Smooth muscle cell (in vitro differentiated cells): ENCODE measurements around the gene RAB11FIP5. TPM values are rescaled to one million over a fixed set of nuclear protein-coding genes. Genes with fewer than 3 reads are reported as not detected.

Experiments
- DNase-seq: peaks from one replicate; lab custom pipeline; 2025; ENCODE audit not compliant: unreplicated experiment; lab: John Stamatoyannopoulos, UW
- H2AFZ ChIP-seq: fragments of 200-600 bp; sonication (generic); 2 replicates; pipeline ENCODE4 v1.6.0; 2016; ENCODE audit warnings: antibody characterized with exemption, low read depth, mild to moderate bottlenecking
- H3F3A ChIP-seq: fragments of 200-600 bp; sonication (generic); 2 replicates; pipeline ENCODE4 v1.6.0; 2017; ENCODE audit warnings: antibody characterized with exemption, low read depth
- H3K27ac ChIP-seq: fragments of 200-600 bp; sonication (generic); 2 replicates; pipeline ENCODE4 v1.5.1; 2016; ENCODE audit warnings: low read depth, mild to moderate bottlenecking
- H3K27me3 ChIP-seq: fragments of 200-600 bp; sonication (generic); 2 replicates; pipeline ENCODE4 v1.6.1; 2016; ENCODE audit warnings: low read depth, mild to moderate bottlenecking
- H3K36me3 ChIP-seq: fragments of 200-600 bp; sonication (generic); 2 replicates; pipeline ENCODE4 v1.5.1; 2016; ENCODE audit warnings: low read depth
- H3K4me1 ChIP-seq: fragments of 200-600 bp; sonication (generic); 2 replicates; pipeline ENCODE4 v1.5.1; 2016; ENCODE audit warnings: low read depth
- H3K4me2 ChIP-seq: fragments of 200-600 bp; sonication (generic); 2 replicates; pipeline ENCODE4 v1.6.0; 2016; ENCODE audit warnings: mild to moderate bottlenecking
- H3K4me3 ChIP-seq: fragments of 200-600 bp; sonication (generic); 2 replicates; pipeline ENCODE4 v1.5.1; 2016; ENCODE audit warnings: mild to moderate bottlenecking
- H3K79me2 ChIP-seq: fragments of 200-600 bp; sonication (generic); 2 replicates; pipeline ENCODE4 v1.6.0; 2016; ENCODE audit warnings: low read depth, mild to moderate bottlenecking
- H3K9ac ChIP-seq: fragments of 200-600 bp; sonication (generic); 2 replicates; pipeline ENCODE4 v1.6.0; 2016; ENCODE audit warnings: low read depth
- H3K9me3 ChIP-seq: fragments of 200-600 bp; sonication (generic); replicated peaks from 2 replicates; pipeline ENCODE4 v1.5.1; 2016; ENCODE audit warnings: low read depth
- H4K20me1 ChIP-seq: fragments of 200-600 bp; sonication (generic); 2 replicates; pipeline ENCODE4 v1.6.0; 2016; ENCODE audit warnings: low read depth
- CTCF ChIP-seq: fragments of 200-600 bp; sonication (generic); IDR thresholded peaks from 2 replicates; pipeline ENCODE4 v1.5.1; 2017; ENCODE audit warnings: borderline replicate concordance, mild to moderate bottlenecking, antibody characterized with exemption; ENCODE audit not compliant: insufficient read depth, poor library complexity, severe bottlenecking
- WGBS: methylation state at CpG from one replicate; pipeline ENCODE4 v1.1.7; 2016; ENCODE audit warnings: low lambda C conversion rate; 5-methylcytosine and 5-hydroxymethylcytosine counted together
- polyA plus RNA-seq: library from polyadenylated mRNA; unstranded; fragments of >200 nt; fragmentation: Nextera tagmentation; extraction: Ambion mirVana; gene quantifications from 2 replicates; pipeline ENCODE4 v1.2.1, GENCODE V29; 2016
- total RNA-seq: library from RNA; depleted of rRNA; stranded (reverse); fragments of >200 nt; gene quantifications from 2 replicates; pipeline ENCODE4 v1.2.3, GENCODE V29; 2014

Gene RAB11FIP5
- total and polyA plus RNA-seq, 2 experiments from 2014 or later = 23.3 to 31.3 TPM

DNA sequence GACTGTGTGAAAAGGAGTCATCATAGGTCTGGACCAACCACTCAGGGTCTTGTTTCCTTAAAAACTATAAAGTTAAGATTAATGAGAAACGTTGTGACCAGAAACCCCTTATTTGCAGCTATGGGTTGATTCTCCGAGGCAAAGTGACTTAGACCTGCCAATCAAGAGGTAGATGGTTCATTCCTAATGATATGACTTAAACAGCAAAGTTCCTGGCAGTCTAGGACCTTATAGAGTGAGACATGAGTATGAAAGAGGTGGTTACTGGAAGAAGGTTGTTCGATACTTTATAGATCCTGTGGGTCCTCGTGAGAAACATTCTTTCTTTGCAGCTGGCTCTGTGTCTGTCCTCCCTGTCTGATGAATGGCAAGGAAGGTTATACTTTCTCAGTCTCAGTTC lies 49.3 kb downstream of the RAB11FIP5 start:
- Histone ChIP-seq H3K27ac (peak overlapping the region; percentile 84), H2AFZ (no peak overlapping the region), H3K9me3 (no peaks in the 10 kb centered on the region), H3K4me3 (no peak overlapping the region), H3K27me3 (no peaks in the 10 kb centered on the region), H3K4me1 (no peaks in the 10 kb centered on the region), H3K4me2 (peak overlapping the region; percentile 45), H3K36me3 (no peaks in the 10 kb centered on the region), H3F3A (peaks cover 11% of the 10 kb centered on the region), H3K79me2 (peaks cover 59% of the 10 kb centered on the region), H3K9ac (no peak overlapping the region), H4K20me1 (peaks cover 18% of the 10 kb centered on the region)
- DNase-seq = no peak
- 67% methylated on average over 4 of the region's 4 CpGs for WGBS
- TF ChIP-seq CTCF = no peak

- H3K4me1 ChIP-seq = no peaks in the 10 kb centered on the region
- no peak overlapping the region for H2AFZ ChIP-seq
- TF ChIP-seq CTCF = no peak
- no peak overlapping the region for H3K4me3 ChIP-seq
- no peaks in the 10 kb centered on the region for H3K9me3 ChIP-seq
- H3K79me2 ChIP-seq = peaks cover 28% of the 10 kb centered on the region
- no peak for DNase-seq
- H3K9ac ChIP-seq = no peak overlapping the region
- peaks cover 12% of the 10 kb centered on the region for H3K36me3 ChIP-seq
- H4K20me1 ChIP-seq = peaks cover 6% of the 10 kb centered on the region
- H3K27me3 ChIP-seq = no peaks in the 10 kb centered on the region
- 92% methylated on average over 6 of the region's 6 CpGs for WGBS
- H3K27ac ChIP-seq = no peak overlapping the region
- peaks cover 4% of the 10 kb centered on the region for H3F3A ChIP-seq
- H3K4me2 ChIP-seq = no peak overlapping the region
Measured at GRCh38 chr2:73059106-73059505, 53.6 kb downstream of the RAB11FIP5 start.

GRCh38 chr2:73054980-73055379 lies 57.8 kb downstream of the RAB11FIP5 start:
- no peak for DNase-seq
- Histone ChIP-seq H3K4me3 (no peak overlapping the region), H3F3A (no peaks in the 10 kb centered on the region), H3K27me3 (no peaks in the 10 kb centered on the region), H3K4me2 (no peak overlapping the region), H3K4me1 (peaks cover 6% of the 10 kb centered on the region), H3K79me2 (peaks cover 5% of the 10 kb centered on the region), H3K9me3 (no peaks in the 10 kb centered on the region), H3K36me3 (peaks cover 12% of the 10 kb centered on the region), H3K9ac (no peak overlapping the region), H4K20me1 (peaks cover 15% of the 10 kb centered on the region), H3K27ac (no peak overlapping the region), H2AFZ (no peak overlapping the region)
- no peak for TF ChIP-seq CTCF
- over 99% methylated on average over 5 of the region's 5 CpGs for WGBS

DNA sequence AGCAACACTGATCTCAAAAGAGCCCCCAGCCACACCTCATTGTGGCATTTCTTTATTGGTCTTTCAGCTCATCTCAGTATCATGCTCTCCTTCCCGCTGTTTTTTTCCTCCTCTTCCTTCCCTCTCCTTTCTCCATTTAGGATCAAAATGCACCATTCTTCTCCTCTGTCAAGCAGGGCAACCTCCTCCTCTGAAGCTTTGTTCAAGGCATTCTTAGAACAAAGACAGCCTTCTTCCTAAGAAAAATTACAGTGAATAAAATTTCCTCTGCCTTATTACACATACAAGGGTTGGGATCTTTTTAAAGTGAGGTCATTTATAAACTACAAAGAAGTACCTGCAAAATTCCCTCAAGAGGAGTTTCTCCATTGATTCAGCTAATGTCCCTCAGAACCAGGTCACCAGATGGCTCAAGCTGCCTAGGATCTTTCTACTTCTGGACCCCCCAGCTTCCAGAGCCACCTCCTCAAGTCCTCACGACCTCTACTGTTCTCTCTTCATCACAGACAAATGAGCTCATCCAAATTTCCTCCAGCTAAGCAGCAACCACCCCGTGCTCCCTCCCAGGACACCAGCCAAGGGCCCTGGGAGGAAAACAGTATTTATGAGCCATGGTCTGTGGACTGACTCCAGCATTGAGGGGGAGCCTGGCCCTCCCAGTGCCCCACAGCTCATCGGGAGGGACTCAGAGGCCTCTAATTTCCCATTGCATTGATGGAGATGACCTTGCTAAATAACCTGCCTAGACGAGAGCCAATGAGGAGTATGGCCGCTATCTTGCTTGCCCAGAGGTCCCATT lies 59.2 kb downstream of the RAB11FIP5 start:
- no peak for DNase-seq
- Histone ChIP-seq H3K4me3 (no peak overlapping the region), H4K20me1 (peaks cover 16% of the 10 kb centered on the region), H3K4me2 (no peak overlapping the region), H3K9ac (no peak overlapping the region), H3K79me2 (no peaks in the 10 kb centered on the region), H2AFZ (no peak overlapping the region), H3K36me3 (peaks cover 12% of the 10 kb centered on the region), H3K27ac (no peak overlapping the region), H3K9me3 (no peaks in the 10 kb centered on the region), H3K4me1 (peaks cover 12% of the 10 kb centered on the region), H3F3A (no peaks in the 10 kb centered on the region), H3K27me3 (no peaks in the 10 kb centered on the region)
- no peak for TF ChIP-seq CTCF
- 92% methylated on average over 6 of the region's 6 CpGs for WGBS
